ENCODE data around the gene PIAS1.

The PIAS1 gene

DNA sequence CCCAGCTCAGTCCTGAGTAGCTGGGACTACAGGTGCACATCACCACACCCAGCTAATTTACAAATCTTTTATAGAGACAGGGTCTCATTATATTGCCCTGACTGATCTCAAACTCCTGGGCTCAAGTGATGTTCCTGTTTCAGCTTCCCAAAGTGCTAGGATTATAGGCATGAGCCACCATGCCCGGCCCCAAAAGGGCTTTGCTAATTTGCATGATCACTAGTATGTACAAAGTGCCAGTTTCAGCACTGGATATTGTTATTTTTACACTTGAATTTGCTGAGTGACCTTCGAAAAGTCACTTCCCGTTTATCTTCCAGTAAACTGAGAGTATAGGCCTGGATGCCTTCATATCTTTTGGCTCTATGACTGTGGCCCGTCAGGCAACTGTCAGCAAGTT is 163.2 kb downstream of the PIAS1 start:
- CTCF ChIA-PET: no interaction called here
- H3K4me1 ChIP-seq (ENCODE audit: control insufficient read depth, insufficient read depth, low read length): no peaks in the 10 kb centered on the region
- H3K27ac ChIP-seq (ENCODE audit: extremely low read depth, low read depth, low read length): no peak overlapping the region
- no peak for TF ChIP-seq ZBTB21 (tag by site-specific recombination; IDR thresholded peaks at IDR 0.05)
- no peak for TF ChIP-seq ZNF266 (tag by site-specific recombination; IDR thresholded peaks at IDR 0.05; ENCODE audit: low read depth)
- no peak for TF ChIP-seq TCF7L2 (IDR thresholded peaks at IDR 0.05; ENCODE audit: borderline replicate concordance, low read depth, low read length)
- TF ChIP-seq ZNF350 (tag by site-specific recombination; IDR thresholded peaks at IDR 0.05): no peak
- TF ChIP-seq ZBTB1 (tag by site-specific recombination; IDR thresholded peaks at IDR 0.05): no peak
- TF ChIP-seq, protein P1, sequence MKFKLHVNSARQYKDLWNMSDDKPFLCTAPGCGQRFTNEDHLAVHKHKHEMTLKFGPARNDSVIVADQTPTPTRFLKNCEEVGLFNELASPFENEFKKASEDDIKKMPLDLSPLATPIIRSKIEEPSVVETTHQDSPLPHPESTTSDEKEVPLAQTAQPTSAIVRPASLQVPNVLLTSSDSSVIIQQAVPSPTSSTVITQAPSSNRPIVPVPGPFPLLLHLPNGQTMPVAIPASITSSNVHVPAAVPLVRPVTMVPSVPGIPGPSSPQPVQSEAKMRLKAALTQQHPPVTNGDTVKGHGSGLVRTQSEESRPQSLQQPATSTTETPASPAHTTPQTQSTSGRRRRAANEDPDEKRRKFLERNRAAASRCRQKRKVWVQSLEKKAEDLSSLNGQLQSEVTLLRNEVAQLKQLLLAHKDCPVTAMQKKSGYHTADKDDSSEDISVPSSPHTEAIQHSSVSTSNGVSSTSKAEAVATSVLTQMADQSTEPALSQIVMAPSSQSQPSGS (tag by site-specific recombination; IDR thresholded peaks at IDR 0.05; ENCODE audit: low read depth): no peak
- TF ChIP-seq MEIS1 (CRISPR knock-in tag; IDR thresholded peaks at IDR 0.05; ENCODE audit: borderline replicate concordance): no peak
- TF ChIP-seq ZNF146 (tag by site-specific recombination; IDR thresholded peaks at IDR 0.05): no peak
- TF ChIP-seq ZNF664 (tag by site-specific recombination; IDR thresholded peaks at IDR 0.05): no peak
- TF ChIP-seq ZNF169 (tag by site-specific recombination; IDR thresholded peaks at IDR 0.05): no peak
- TF ChIP-seq PRDM6 (tag by site-specific recombination; IDR thresholded peaks at IDR 0.05): no peak
- TF ChIP-seq, protein P2, sequence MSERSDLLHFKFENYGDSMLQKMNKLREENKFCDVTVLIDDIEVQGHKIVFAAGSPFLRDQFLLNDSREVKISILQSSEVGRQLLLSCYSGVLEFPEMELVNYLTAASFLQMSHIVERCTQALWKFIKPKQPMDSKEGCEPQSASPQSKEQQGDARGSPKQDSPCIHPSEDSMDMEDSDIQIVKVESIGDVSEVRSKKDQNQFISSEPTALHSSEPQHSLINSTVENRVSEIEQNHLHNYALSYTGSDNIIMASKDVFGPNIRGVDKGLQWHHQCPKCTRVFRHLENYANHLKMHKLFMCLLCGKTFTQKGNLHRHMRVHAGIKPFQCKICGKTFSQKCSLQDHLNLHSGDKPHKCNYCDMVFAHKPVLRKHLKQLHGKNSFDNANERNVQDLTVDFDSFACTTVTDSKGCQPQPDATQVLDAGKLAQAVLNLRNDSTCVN (tag by site-specific recombination; optimal IDR thresholded peaks at IDR 0.05): no peak
- TF ChIP-seq ZBTB48 (tag by site-specific recombination; IDR thresholded peaks at IDR 0.05): no peak
- POLR2A ChIA-PET: no interaction called here
- no peaks in the 10 kb centered on the region for H3K9me3 ChIP-seq (ENCODE audit: control insufficient read depth, insufficient read depth, low read depth, low read length)
- peaks cover 22 to 61% of the 10 kb centered on the region in 2 experiments for H3K36me3 ChIP-seq (ENCODE audit: control insufficient read depth in 2 of 2, insufficient read depth in 1 of 2, low read length in 2 of 2)
- H3K4me3 ChIP-seq (ENCODE audit: low read depth, low read length): no peak overlapping the region

DNA sequence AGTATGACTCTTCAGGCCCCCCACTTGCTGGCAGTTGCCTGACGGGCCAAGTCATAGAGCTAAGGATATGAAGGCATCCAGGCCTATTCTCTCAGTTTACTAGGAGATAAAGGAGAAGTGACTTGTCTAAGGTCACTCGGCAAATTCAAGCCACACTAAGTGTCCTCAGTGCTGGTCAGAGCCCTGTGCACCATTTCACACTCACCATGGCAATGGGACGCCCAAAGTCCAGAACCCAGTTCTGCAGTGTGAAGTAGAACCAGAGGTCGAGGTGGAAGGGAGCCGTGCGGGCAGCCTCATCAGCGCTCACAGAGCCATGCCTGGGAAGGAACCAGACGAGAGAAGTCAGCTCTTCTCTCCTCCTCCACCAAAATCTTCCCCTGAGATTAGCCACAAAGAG is 164.2 kb downstream of the PIAS1 start:
- Histone ChIP-seq H3K27ac (ENCODE audit: extremely low read depth, low read depth, low read length) (no peak overlapping the region), H3K9me3 (ENCODE audit: control insufficient read depth, insufficient read depth, low read depth, low read length) (no peaks in the 10 kb centered on the region), H3K36me3 (ENCODE audit: control insufficient read depth in 2 of 2, insufficient read depth in 1 of 2, low read length in 2 of 2) (peaks cover 16 to 64% of the 10 kb centered on the region in 2 experiments), H3K4me1 (ENCODE audit: control insufficient read depth, insufficient read depth, low read length) (no peaks in the 10 kb centered on the region), H3K4me3 (ENCODE audit: low read depth, low read length) (no peak overlapping the region)
- ChIA-PET CTCF (no interaction called here), POLR2A (no interaction called here)
- TF ChIP-seq ZNF2 (tag by site-specific recombination; IDR thresholded peaks at IDR 0.05) (no peak), HOXC10 (CRISPR knock-in tag; IDR thresholded peaks at IDR 0.05) (no peak), ZNF114 (tag by site-specific recombination; IDR thresholded peaks at IDR 0.05) (no peak), ZNF211 (tag by site-specific recombination; IDR thresholded peaks at IDR 0.05; ENCODE audit: low read depth) (no peak), ZNF394 (tag by site-specific recombination; IDR thresholded peaks at IDR 0.05; ENCODE audit: borderline replicate concordance) (no peak), MEIS1 (CRISPR knock-in tag; IDR thresholded peaks at IDR 0.05; ENCODE audit: borderline replicate concordance) (no peak), ZNF214 (tag by site-specific recombination; IDR thresholded peaks at IDR 0.05; ENCODE audit: borderline replicate concordance) (no peak), ZNF335 (tag by site-specific recombination; conservative IDR thresholded peaks at IDR 0.05) (no peak), SCRT1 (tag by site-specific recombination; IDR thresholded peaks at IDR 0.05; ENCODE audit: borderline replicate concordance) (no peak), ZNF837 (tag by site-specific recombination; IDR thresholded peaks at IDR 0.05) (no peak), ZNF146 (tag by site-specific recombination; IDR thresholded peaks at IDR 0.05) (no peak)
- TF ChIP-seq, protein P3, sequence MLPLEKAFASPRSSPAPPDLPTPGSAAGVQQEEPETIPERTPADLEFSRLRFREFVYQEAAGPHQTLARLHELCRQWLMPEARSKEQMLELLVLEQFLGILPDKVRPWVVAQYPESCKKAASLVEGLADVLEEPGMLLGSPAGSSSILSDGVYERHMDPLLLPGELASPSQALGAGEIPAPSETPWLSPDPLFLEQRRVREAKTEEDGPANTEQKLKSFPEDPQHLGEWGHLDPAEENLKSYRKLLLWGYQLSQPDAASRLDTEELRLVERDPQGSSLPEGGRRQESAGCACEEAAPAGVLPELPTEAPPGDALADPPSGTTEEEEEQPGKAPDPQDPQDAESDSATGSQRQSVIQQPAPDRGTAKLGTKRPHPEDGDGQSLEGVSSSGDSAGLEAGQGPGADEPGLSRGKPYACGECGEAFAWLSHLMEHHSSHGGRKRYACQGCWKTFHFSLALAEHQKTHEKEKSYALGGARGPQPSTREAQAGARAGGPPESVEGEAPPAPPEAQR (tag by site-specific recombination; IDR thresholded peaks at IDR 0.05): no peak
- TF ChIP-seq, protein P4, sequence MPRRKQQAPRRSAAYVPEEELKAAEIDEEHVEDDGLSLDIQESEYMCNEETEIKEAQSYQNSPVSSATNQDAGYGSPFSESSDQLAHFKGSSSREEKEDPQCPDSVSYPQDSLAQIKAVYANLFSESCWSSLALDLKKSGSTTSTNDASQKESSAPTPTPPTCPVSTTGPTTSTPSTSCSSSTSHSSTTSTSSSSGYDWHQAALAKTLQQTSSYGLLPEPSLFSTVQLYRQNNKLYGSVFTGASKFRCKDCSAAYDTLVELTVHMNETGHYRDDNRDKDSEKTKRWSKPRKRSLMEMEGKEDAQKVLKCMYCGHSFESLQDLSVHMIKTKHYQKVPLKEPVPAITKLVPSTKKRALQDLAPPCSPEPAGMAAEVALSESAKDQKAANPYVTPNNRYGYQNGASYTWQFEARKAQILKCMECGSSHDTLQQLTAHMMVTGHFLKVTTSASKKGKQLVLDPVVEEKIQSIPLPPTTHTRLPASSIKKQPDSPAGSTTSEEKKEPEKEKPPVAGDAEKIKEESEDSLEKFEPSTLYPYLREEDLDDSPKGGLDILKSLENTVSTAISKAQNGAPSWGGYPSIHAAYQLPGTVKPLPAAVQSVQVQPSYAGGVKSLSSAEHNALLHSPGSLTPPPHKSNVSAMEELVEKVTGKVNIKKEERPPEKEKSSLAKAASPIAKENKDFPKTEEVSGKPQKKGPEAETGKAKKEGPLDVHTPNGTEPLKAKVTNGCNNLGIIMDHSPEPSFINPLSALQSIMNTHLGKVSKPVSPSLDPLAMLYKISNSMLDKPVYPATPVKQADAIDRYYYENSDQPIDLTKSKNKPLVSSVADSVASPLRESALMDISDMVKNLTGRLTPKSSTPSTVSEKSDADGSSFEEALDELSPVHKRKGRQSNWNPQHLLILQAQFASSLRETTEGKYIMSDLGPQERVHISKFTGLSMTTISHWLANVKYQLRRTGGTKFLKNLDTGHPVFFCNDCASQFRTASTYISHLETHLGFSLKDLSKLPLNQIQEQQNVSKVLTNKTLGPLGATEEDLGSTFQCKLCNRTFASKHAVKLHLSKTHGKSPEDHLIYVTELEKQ (tag by site-specific recombination; IDR thresholded peaks at IDR 0.05; ENCODE audit: borderline replicate concordance): no peak
- TF ChIP-seq, protein P5, sequence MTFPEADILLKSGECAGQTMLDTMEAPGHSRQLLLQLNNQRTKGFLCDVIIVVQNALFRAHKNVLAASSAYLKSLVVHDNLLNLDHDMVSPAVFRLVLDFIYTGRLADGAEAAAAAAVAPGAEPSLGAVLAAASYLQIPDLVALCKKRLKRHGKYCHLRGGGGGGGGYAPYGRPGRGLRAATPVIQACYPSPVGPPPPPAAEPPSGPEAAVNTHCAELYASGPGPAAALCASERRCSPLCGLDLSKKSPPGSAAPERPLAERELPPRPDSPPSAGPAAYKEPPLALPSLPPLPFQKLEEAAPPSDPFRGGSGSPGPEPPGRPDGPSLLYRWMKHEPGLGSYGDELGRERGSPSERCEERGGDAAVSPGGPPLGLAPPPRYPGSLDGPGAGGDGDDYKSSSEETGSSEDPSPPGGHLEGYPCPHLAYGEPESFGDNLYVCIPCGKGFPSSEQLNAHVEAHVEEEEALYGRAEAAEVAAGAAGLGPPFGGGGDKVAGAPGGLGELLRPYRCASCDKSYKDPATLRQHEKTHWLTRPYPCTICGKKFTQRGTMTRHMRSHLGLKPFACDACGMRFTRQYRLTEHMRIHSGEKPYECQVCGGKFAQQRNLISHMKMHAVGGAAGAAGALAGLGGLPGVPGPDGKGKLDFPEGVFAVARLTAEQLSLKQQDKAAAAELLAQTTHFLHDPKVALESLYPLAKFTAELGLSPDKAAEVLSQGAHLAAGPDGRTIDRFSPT (tag by site-specific recombination; IDR thresholded peaks at IDR 0.05): no peak

All from HEK293 (cell line).